Activated T-cell treated with anti-CD3 and anti-CD28 coated beads for 24 hours (primary cell): ENCODE measurements around the gene POMC.
"Not testable (repeated sequence)": the region's sequence is repeated elsewhere in the genome, so short reads cannot be mapped to it uniquely, and the experiment has no call there.

Experiments
- DNase-seq: peaks from one replicate; pipeline ENCODE4 v3.0.0-alpha.2; 2020; ENCODE audit warnings: low read depth

Gene POMC

GRCh38 chr2:25176541-25177181 is 8.3 kb upstream of the POMC start:
- DNase-seq: no peak

GRCh38 chr2:25176138-25176537 is 7.8 kb upstream of the POMC start:
- DNase-seq: no peak

GRCh38 chr2:25174192-25174861 is 5.9 kb upstream of the POMC start:
- DNase-seq: no peak

GRCh38 chr2:25173719-25174118 is 5.3 kb upstream of the POMC start:
- DNase-seq: no peak

GRCh38 chr2:25170888-25171287 is 2.5 kb upstream of the POMC start:
- no peak for DNase-seq

GRCh38 chr2:25169073-25169470 is 692 bp upstream of the POMC start:
- no peak for DNase-seq

- peak; percentile 14 for DNase-seq
These were observed 2.1 kb downstream of the POMC start for GRCh38 chr2:25165992-25166875.

GRCh38 chr2:25164561-25164960 is 3.8 kb downstream of the POMC start:
- no peak for DNase-seq

GRCh38 chr2:25162061-25162460 is 6.3 kb downstream of the POMC start:
- not testable (repeated sequence) for DNase-seq

GRCh38 chr2:25161055-25161781 is 7.2 kb downstream of the POMC start:
- peak; percentile 61 for DNase-seq

GRCh38 chr2:25160376-25160775 is 8.0 kb downstream of the POMC start:
- DNase-seq: no peak

- no peak for DNase-seq
These were observed 8.4 kb downstream of the POMC start for GRCh38 chr2:25159949-25160348.

- no peak for DNase-seq
These were observed 10.1 kb downstream of the POMC start for GRCh38 chr2:25158096-25158852.

GRCh38 chr2:25155401-25155800 is 13.0 kb downstream of the POMC start:
- no peak for DNase-seq

GRCh38 chr2:25151718-25152117 is 16.7 kb downstream of the POMC start:
- no peak for DNase-seq

GRCh38 chr2:25150993-25151392 is 17.4 kb downstream of the POMC start:
- DNase-seq: not testable (repeated sequence)

- DNase-seq: no peak
These were observed 18.7 kb downstream of the POMC start for GRCh38 chr2:25149646-25150045.

- no peak for DNase-seq
These were observed 21.5 kb downstream of the POMC start for GRCh38 chr2:25146896-25147295.

- no peak for DNase-seq
These were observed 22.6 kb downstream of the POMC start for GRCh38 chr2:25145803-25146202.

GRCh38 chr2:25141120-25141519 is 27.3 kb downstream of the POMC start:
- DNase-seq: no peak

- DNase-seq: not testable (repeated sequence)
These were observed 27.8 kb downstream of the POMC start for GRCh38 chr2:25140535-25140934.
